CD4-positive, alpha-beta T cell treated with Interferon alpha-2 for 1 hour (primary cell): ENCODE results near the gene CLEC4C.

Experiments
- DNase-seq, 2 donors: peaks; one replicate each; pipeline ENCODE4 v3.0.0-alpha.2; 2020 to 2022

Gene CLEC4C

GRCh38 chr12:7719946-7720730 lies 27.0 kb downstream of the CLEC4C start:
- no peak for DNase-seq

GRCh38 chr12:7716381-7716780 lies 30.8 kb downstream of the CLEC4C start:
- no peak for DNase-seq

- DNase-seq: no peak
Measured at GRCh38 chr12:7712841-7713442, 34.2 kb downstream of the CLEC4C start.

- DNase-seq: no peak
Measured at GRCh38 chr12:7711133-7711532, 36.0 kb downstream of the CLEC4C start, which contains the start of gene DPPA3. Gene DPPA3 (plus strand): TSS chr12:7711433. CDS start chr12:7711571, 138 bp downstream.

GRCh38 chr12:7709969-7710675 lies 37.1 kb downstream of the CLEC4C start:
- DNase-seq: no peak

GRCh38 chr12:7705846-7706245 lies 41.3 kb downstream of the CLEC4C start:
- DNase-seq: no peak

GRCh38 chr12:7695566-7696197 lies 51.5 kb downstream of the CLEC4C start, which contains the start of gene GDF3:
Gene GDF3 (minus strand): TSS chr12:7695775. CDS start chr12:7695728, 47 bp downstream.
- DNase-seq: no peak

GRCh38 chr12:7695237-7695560 lies 52.0 kb downstream of the CLEC4C start:
- DNase-seq: no peak

- DNase-seq: no peak
Measured at GRCh38 chr12:7694556-7695236, 52.5 kb downstream of the CLEC4C start.

GRCh38 chr12:7693793-7694192 lies 53.4 kb downstream of the CLEC4C start:
- no peak for DNase-seq

- no peak for DNase-seq
Measured at GRCh38 chr12:7681535-7681934, 65.6 kb downstream of the CLEC4C start.
